GM12865 (cell line): Measurements from ENCODE around the gene DSPP.
"Not testable (repeated sequence)": the region's sequence is repeated elsewhere in the genome, so short reads cannot be mapped to it uniquely, and the experiment has no call there.

Experiments used
- DNase-seq: peaks from one replicate; pipeline ENCODE4 v3.0.0; 2010; ENCODE audit warnings: low read depth
- H3K4me3 ChIP-seq: 2 replicates; pipeline ENCODE4 v1.5.1; 2011; ENCODE audit warnings: mild to moderate bottlenecking, low read depth, low read length, control low read depth
- TF ChIP-seq, protein P1 (sequence below): IDR thresholded peaks from 2 replicates; pipeline ENCODE4 v1.5.1; 2011; ENCODE audit warnings: low read length, control low read depth, low read depth, inconsistent platforms; ENCODE audit not compliant: insufficient read depth; ENCODE audit errors: missing control alignments

The DSPP gene

DNA sequence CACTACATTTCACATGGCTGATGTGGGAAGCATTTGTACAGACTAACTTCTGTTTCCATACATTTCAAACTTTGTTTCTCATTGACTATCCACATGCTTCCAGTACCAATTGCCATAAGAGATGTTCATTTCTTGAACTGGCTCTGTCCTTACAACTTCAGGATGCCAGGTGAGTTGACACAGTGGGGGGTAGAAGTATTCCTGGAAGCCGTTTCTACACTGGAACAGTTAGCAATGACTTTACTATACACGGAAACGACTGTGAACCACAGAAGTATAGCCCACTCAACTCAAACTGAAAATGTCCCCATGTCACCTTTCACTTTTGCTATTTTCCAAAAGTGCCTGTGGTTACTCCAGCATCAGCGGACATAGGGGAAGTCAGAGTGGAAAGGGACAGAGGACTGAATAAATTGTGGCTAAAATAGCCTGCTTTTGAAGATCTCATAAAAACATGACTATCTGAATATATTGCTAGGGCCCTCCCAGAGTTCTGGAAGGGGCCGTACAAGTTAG, 38.0 kb upstream of the DSPP start:
- no peak for DNase-seq
- H3K4me3 ChIP-seq = no peak overlapping the region
- TF ChIP-seq, protein P1, sequence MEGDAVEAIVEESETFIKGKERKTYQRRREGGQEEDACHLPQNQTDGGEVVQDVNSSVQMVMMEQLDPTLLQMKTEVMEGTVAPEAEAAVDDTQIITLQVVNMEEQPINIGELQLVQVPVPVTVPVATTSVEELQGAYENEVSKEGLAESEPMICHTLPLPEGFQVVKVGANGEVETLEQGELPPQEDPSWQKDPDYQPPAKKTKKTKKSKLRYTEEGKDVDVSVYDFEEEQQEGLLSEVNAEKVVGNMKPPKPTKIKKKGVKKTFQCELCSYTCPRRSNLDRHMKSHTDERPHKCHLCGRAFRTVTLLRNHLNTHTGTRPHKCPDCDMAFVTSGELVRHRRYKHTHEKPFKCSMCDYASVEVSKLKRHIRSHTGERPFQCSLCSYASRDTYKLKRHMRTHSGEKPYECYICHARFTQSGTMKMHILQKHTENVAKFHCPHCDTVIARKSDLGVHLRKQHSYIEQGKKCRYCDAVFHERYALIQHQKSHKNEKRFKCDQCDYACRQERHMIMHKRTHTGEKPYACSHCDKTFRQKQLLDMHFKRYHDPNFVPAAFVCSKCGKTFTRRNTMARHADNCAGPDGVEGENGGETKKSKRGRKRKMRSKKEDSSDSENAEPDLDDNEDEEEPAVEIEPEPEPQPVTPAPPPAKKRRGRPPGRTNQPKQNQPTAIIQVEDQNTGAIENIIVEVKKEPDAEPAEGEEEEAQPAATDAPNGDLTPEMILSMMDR = no peak

DNA sequence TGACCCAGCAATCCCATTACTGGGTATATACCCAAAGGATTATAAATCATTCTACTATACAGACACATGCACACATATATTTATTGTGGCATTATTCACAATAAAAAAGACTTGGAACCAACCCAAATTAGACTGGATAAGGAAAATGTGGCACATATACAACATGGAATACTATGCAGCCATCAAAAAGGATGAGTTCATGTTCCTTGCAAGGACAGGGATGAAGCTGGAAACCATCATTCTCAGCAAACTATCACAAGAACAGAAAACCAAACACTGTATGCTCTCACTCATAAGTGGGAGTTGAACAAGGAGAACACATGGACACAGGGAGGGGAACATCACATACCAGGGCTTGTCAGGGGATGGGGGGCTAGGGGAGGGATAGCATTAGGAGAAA, 34.0 kb upstream of the DSPP start:
- not testable (repeated sequence) for DNase-seq, H3K4me3 ChIP-seq

DNA sequence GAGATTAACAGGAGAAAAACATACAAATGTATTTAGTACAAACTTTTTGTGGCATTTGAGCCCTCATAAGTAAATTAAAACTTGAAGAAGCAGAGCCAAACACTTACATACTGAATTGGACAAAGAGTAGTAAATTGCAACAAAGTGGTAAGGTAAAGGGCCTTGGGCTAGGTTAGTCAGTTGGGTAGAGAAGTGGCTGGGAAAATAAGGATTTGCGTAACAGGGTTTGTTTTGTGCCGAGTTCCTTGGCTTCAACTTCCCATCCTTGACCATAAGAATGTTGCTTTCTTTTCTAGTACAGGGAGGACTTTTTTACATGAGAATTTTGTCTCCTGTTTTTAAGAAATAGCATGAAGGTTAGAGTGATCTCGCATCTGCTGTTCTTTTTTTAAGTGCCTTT, 33.3 kb upstream of the DSPP start:
- TF ChIP-seq, protein P1 = no peak
- no peak overlapping the region for H3K4me3 ChIP-seq
- DNase-seq = no peak

DNA sequence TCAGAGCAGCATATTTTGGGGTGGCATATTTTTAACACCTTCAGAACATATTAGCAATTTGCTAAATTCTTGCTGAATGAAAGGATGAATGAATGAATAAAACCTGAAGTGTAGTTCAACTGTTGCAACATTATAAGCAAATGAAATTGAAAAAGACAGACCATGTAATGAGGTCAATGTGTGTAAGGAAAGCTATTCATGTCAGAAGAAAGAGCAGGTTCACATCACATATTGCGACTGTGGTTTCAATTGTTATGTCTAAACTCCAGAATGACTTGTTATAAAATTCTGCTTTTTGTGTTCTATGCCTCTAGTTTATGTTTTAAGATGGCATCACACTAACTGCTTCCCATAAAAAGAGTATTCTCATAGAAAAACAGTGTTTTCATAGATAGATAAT, 32.9 kb upstream of the DSPP start:
- no peak for DNase-seq

GRCh38 chr4:87575983-87576382, 32.3 kb upstream of the DSPP start:
- DNase-seq = no peak
- no peak overlapping the region for H3K4me3 ChIP-seq
- TF ChIP-seq, protein P1 = no peak

More for the DNA sequence above, 32.9 kb upstream of the DSPP start:
- TF ChIP-seq, protein P1 = no peak
- no peak overlapping the region for H3K4me3 ChIP-seq

- H3K4me3 ChIP-seq = no peak overlapping the region
- no peak for DNase-seq
- TF ChIP-seq, protein P1 = no peak
Observed at GRCh38 chr4:87579478-87579877, 28.9 kb upstream of the DSPP start.

- TF ChIP-seq, protein P1 = no peak
- no peak for DNase-seq
- H3K4me3 ChIP-seq = no peak overlapping the region
Observed at GRCh38 chr4:87580057-87580456, 28.3 kb upstream of the DSPP start.
